NCI-H2171 (cell line): ENCODE measurements around the gene FBN2.

Experiments used
- DNase-seq: peaks from one replicate; lab custom pipeline; 2025; lab: John Stamatoyannopoulos, UW

Gene FBN2

GRCh38 chr5:128304791-128305190 lies 233.3 kb downstream of the FBN2 start:
- DNase-seq = no peak

DNA sequence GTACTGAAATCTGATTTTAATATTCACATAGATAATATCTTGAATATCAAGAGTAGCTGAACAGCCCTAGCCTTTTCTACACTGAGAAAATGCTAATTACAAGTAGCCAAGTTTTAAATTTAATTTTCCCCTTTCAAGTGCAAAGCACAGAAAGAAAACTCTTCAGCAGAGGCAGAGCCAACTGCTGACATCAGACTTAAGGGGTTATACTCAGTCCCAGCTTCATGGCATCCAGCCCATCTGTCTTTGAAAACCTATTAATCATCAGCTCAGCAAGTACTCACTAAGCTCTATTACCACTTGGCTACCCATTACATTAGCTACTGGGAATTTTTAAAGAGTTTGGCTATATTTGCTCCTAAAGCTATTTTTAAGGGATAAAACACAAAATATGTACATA lies 234.0 kb downstream of the FBN2 start:
- no peak for DNase-seq

DNA sequence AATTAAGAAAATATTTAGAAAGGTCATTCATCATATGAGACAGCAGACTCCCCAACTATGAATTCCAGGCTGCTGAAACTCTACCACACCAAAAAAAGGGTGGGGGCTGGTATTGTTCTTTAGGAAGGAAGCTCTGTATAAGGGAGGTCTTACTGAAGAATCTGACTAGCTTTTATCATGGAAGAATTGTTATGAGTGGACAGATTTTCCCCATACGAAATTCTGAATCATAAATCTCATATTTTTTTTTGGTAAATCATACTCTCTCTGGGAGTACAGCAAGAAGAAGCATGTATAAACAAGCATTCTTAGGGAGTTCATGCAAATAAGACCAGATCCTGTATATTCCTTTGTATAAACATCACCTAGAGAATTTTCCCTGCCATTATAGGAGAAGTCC lies 234.5 kb downstream of the FBN2 start:
- DNase-seq = no peak

- DNase-seq = no peak
Measured at GRCh38 chr5:128300181-128300580, 237.9 kb downstream of the FBN2 start.

- DNase-seq = no peak
Measured at GRCh38 chr5:128290152-128290858, 247.7 kb downstream of the FBN2 start.

- no peak for DNase-seq
Measured at GRCh38 chr5:128287740-128288139, 250.3 kb downstream of the FBN2 start.

- DNase-seq = no peak
Measured at GRCh38 chr5:128284236-128284635, 253.8 kb downstream of the FBN2 start.

DNA sequence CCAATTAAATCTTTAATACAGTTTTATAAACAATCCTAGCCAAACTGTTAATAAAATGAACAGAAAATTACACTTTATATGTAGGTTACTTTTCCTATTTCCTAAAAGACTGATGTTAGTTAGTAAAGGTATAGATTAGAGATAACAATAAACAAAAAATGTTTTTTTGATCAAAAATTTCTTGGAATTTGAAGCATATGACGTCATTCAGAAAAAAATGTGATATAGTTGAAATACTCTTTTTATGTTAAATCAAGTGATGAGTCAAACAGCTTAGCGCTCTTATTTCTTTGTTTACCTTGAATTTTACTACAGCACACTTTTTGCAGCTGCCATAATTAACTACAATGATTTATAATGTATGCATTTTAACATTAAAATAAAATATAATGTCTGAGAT lies 258.7 kb downstream of the FBN2 start:
- no peak for DNase-seq

- no peak for DNase-seq
Measured at GRCh38 chr5:128276537-128277216, 261.4 kb downstream of the FBN2 start.

- DNase-seq = no peak
Measured at GRCh38 chr5:128274441-128274840, 263.6 kb downstream of the FBN2 start.

DNA sequence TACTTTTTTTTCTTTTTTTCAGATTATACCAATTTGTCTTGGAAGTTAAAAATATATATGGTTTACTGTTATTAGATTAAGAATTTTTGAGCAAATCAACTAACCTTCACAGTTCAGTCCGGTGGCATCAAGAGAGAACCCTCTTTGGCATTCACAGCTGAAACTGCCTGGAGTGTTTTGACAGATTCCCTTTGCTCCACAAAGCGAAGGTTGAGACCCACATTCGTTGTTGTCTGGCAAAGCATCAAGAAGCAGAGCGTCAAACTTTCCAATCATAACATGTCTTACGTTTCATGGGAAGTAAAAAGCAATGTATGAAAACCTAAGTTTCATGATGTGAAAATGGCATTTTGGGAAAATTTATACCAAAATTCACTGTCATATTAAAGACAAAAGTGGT lies 264.3 kb downstream of the FBN2 start:
- no peak for DNase-seq

GRCh38 chr5:128271859-128272464 lies 266.1 kb downstream of the FBN2 start:
- no peak for DNase-seq

- no peak for DNase-seq
Measured at GRCh38 chr5:128271071-128271470, 267.0 kb downstream of the FBN2 start.

DNA sequence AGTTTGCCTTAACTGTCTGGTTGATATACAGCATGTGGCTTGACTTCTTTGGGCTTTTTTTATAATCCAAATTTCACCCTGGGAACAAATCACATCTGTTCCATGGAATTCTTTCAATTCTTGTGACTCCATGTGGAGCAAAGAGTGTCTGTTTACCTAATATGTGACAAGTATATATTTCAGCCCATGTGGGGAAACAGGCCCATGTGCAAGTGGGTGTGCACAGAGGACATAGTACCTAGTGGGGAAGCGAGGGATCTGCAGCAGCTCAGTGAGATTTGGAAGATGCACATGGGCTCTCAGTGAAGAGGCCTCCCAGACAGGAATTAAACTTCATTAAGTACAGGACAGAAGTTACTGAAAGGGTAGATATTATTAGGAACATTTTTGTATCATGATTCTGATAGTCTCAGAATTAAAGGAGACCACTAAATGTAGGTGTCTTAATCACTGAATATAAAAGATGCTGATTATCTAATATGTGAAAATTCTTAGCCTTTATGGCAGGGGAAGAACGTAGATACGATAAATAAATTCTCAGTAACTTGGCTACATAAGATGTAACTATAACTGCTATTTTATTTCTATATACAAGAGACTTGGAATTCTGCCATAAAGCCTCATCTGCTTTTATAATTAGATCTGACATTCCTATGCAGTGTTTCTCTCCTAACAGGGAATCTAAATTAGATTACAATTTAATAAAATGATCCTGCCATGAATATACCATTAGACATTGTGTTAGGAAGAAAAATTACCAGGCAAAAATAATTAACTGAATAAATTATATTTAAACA lies 273.3 kb downstream of the FBN2 start:
- no peak for DNase-seq

DNA sequence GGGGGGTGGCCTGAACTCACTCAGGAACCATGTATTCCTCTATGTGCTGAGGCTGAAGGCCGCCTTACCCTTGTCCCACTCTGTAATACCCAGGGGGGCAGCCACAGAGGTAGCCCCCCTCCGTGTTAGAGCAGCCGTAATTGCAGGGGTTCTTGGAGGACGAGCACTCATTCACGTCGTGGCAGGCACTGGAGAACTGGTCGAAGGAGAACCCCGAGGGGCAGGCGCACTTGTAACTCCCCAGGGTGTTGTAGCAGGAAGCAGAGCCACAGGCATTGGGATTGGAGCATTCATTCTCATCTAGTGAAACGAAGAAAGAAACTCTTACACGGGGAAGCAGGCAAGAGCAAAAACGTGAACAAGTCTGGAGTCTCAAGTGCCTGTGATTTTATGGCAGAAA lies 274.7 kb downstream of the FBN2 start:
- DNase-seq = no peak

DNA sequence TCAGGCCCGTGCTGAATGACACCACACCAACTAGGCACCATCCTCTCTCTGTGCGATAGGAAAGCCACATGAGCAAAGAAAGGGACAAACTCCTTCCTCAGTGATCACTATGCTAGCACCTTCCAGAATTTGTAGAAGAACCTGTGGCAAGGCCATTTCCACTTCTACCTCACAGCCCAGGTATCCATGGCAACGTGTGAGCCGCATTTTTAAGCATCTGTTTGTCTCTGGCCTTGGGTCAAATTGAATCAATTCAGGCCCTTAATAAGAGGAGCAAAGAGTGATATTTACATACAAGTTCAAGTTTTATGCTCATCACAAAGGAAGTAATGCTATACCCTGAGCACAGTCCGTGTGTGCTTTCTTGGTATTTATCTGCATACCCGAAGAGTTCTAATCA lies 275.1 kb downstream of the FBN2 start:
- no peak for DNase-seq

DNA sequence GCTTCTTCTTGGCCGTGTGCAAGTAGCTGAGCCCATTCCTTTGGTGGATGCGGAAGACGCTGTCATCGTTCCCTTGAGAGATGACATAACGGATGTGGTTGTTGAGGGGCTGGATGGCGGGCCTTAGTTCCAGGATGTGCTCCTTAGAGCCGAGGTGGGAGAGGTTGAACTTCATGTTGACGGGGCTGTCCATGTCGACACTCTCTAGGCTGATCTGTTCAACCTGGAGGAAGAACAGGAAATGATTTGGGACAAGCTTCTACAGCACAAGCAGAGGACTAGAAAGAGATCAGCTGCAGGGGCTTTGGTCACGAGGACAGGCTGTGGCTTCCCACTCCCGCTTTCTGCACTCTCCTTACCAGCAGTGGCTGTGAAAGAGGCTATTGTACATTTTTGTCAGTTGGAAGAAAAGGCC lies 278.4 kb downstream of the FBN2 start:
- no peak for DNase-seq

- DNase-seq = no peak
Measured at GRCh38 chr5:128258372-128258771, 279.7 kb downstream of the FBN2 start.

GRCh38 chr5:128257076-128257475 lies 281.0 kb downstream of the FBN2 start:
- no peak for DNase-seq

GRCh38 chr5:128254789-128255188 lies 283.3 kb downstream of the FBN2 start:
- DNase-seq = no peak

- no peak for DNase-seq
Measured at GRCh38 chr5:128253880-128254279, 284.2 kb downstream of the FBN2 start.

GRCh38 chr5:128253161-128253560 lies 284.9 kb downstream of the FBN2 start:
- no peak for DNase-seq

- no peak for DNase-seq
Measured at GRCh38 chr5:128252756-128253155, 285.3 kb downstream of the FBN2 start.
